Erythroblast (primary cell): ENCODE results near the gene TM4SF20.

Experiments
- GATA1 ChIP-seq: IDR thresholded peaks from 2 replicates; pipeline ENCODE4 v1.6.1; 2011; ENCODE audit warnings: low read depth, mild to moderate bottlenecking, control low read depth, low read length, moderate library complexity
- POLR2A ChIP-seq: IDR thresholded peaks from 2 replicates; pipeline ENCODE4 v1.6.1; 2011; ENCODE audit warnings: mild to moderate bottlenecking, low read length

- TF ChIP-seq POLR2A, result no peak
- TF ChIP-seq GATA1, result no peak
Observed at GRCh38 chr2:227411990-227412350, 32.9 kb upstream of the TM4SF20 start.
